ENCODE data around the gene KISS1R.
"Not testable (repeated sequence)": the region's sequence is repeated elsewhere in the genome, so short reads cannot be mapped to it uniquely, and the experiment has no call there.

KISS1R gene

GRCh38 chr19:955803-956765 is 39.0 kb downstream of the KISS1R start:
- DNase-seq: no peak

DNA sequence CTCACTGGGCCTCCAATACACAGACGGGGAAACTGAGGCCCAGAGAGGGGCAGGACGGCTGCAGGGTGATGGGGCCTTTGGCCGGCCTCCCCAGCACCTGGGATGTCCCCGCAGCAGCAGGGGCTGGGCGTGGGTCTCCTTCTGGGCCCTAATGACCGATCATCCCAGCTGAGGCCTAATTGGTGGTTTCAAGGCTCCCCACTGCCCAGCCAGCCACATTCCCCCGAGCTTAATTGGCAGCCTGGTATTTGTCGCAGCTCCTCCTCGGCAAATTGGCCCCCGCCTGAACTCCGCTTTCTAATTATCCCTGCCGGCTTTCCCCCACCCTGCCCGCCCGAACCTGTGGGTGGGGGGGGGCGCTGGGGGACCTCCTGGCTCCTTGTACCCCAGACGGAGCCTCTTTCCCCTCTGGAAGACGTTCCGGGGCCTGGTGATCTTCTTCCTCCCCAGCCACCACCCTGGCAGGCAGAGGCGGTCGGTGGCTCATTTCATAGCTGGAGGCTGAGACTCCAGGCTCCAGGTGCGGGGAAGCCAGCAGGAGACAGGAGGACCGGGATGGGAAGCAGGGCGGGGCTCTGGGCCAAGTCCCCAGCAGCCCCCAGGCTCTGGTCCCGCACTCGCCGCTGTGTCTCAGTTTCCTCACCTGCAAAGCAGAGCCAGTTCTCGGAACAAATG is 39.8 kb downstream of the KISS1R start:
- DNase-seq: no peak

DNA sequence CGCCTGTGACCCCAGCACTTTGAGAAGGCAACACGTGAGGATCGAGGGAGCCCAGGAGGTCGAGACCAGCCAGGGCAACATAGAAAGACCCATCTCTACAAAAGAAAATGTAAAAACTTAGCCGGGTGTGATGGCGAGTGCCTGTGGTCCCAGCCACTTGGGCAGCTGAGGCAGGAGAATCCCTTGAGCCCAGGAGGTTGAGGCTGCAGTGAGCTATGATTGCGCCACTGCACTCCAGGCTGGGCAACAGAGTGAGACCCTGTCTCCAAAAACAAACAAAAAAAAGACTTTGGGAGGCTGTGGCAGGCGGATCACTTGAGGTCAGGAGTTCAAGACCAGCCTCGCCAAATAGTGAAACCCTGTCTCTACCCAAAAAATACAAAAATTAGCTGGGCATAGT is 40.4 kb downstream of the KISS1R start:
- DNase-seq: not testable (repeated sequence)

DNA sequence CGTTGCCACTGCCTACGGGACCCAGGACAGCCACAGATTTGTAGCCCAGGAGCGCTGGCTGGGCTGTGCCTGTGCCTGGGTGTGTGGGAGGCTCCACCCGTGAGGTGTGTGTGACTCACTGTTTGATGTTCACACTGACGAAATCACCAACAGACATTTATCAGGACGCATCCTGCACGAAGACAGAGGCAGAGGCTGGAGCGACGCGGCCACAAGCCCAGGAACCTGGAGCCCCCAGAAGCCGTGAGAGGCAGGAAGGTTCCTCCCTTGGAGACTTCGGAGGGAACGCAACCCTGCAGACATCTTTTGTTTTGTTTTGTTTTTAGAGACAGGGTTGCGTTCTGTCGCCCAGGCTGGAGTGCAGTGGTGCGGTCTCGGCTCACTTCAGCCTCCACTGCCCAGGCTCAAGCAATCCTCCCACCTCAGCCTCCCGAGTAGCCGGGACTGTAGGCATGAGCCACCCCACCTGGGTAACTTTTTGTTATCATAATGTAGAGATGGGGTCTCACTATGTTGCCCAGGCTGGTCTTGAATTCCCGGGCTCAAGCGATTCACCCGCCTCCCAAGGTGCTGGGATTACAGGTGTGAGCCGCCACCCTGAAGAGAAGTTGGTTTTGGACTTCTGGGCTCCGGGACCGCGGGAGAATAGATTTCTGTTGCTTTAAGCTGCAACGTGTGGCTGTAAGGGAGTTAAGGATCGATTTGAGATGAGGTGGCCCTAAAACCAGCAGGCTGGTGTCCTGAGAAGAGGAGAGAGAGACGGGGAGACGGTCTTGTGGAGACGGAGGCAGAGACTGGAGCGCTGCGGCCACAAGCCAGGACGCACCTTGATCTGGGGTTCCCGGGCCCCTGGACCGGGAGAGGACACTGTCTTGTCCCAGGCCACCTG is 42.1 kb downstream of the KISS1R start:
- DNase-seq: no peak

DNA sequence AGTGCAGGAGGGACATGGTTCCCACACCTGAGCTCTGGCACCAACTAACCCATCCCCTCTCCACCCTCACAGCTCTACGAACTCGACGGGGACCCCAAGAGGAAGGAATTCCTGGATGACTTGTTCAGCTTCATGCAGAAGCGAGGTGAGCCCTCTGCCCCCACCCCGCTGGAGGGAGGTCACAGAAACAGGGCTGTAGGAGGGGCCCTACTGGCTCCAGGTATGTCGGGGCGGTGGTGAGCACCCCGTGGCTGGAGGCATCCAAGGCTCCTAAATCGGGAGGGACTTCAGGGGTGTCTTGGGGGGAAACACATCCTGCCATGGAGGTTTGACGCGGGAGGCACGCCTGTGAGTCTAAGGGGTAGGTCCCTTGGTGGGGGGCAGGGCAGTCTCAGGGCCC is 42.9 kb downstream of the KISS1R start:
- DNase-seq: no peak

- no peak for DNase-seq
Measured at GRCh38 chr19:960601-960938, 43.4 kb downstream of the KISS1R start.

- DNase-seq: no peak
Measured at GRCh38 chr19:961866-962620, 44.9 kb downstream of the KISS1R start.

DNA sequence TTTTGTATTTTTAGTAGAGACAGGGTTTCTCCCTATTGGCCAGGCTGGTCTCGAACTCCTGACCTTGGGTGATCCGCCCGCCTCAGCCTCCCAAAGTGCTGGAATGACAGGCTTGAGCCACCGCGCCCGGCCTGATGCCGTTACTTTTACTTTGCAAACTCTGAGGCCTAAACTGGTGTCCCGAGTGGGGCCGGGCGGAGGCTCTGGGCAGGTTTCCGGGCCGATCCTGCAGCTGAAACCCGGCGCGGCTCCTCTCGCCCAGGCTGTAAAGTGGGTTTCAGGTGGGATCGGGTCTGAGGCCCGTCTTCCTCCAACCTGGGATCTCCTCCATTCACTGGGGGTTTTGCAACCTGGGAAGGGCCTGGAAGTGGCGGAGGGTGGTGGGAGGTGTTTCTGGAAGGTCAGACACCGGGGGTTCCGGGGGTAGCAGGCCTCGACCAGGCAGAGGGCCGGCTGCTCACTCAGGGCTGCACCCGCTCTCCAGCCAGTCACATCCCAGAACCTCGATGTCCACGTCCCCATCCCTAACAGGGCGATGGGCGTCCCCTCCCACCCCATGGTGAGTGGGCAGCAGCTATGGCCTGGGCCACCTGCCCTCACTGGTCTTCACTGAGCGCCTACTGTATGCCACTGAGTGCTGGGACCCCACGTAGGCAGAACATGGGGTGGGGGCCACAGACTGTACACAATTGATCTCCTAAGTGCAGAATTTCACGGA is 45.7 kb downstream of the KISS1R start:
- no peak for DNase-seq

DNA sequence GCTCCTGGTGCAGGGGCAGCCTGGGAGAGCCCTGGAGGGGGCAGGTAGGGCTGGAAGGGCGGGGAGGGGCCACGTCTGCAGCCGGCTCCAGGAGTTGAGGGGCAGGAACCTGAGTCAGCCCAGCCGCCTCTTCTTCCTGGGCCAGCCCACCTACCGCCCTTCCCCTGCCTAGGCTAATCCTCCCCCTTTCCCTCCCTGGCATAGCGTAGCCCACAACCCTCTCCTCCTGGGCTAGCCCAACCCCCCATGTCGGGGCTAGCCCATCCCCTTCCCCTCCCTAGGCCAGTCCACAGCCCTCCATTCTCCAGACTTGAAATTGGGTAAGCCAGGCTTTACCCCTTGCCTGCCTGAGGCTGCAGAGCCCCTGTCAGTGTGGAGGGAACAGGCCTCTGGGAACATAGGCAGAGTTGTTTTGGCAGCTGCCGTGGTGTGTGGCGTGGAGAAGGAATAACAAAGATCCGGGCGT is 46.4 kb downstream of the KISS1R start:
- DNase-seq: no peak

- no peak for DNase-seq
Measured at GRCh38 chr19:964116-964520, 47.0 kb downstream of the KISS1R start.

DNA sequence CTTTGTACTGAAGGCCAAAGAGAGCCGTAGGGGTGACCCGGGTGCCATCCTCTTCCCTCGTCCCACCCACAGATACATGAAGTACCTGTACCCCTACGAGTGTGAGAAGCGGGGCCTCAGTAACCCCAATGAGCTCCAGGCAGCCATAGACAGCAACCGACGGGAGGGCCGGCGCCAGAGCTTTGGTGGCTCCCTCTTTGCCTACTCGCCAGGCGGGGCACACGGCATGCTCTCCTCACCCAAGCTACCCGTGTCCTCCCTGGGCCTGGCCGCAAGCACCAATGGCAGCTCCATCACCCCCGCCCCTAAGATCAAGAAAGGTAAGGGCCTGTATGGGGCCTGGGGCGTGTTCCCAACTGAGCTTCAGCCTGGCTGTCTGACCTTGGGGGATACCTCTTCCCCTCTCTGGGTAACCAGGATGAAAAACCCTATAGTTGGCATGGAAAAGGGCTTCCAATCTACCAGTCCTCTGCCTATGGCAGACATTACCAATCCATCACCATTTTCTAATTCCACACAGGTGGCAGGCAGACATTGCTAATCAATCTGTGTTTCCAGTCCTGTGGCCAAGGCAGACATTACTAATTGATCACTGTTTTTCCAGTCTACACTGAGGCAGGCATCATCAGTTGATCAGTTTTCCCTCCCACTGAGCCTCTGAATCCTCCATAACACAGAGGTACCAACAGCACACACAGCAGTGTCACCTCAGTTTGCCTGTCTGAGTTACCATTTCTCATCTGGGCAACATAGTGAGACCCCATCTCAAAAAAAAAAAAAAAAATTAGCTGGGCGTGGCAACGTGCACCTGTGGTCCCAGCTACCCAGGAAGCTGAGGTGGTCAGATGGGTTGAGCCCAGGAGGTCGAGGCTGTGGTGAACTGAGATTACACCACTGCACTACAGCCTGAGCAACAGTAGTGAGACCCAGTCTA is 47.9 kb downstream of the KISS1R start:
- no peak for DNase-seq

GRCh38 chr19:966485-967088 is 49.5 kb downstream of the KISS1R start:
- DNase-seq: no peak

Data from activated T-cell treated with anti-CD3 and anti-CD28 coated beads, Interleukin-2, amount 50 U/mL, for 1 hour (primary cell).